GM20431 (cell line): ENCODE measurements around the gene TSC22D3.

Experiments
- in situ Hi-C: fragments of 300-500 bp; cut with MseI, MboI; formaldehyde crosslinking; loops from one replicate; pipeline ENCODE4 v1.15.0; 2020; ENCODE audit warnings: low sequenced_read_pairs; ENCODE audit not compliant: unreplicated experiment

TSC22D3 gene

DNA sequence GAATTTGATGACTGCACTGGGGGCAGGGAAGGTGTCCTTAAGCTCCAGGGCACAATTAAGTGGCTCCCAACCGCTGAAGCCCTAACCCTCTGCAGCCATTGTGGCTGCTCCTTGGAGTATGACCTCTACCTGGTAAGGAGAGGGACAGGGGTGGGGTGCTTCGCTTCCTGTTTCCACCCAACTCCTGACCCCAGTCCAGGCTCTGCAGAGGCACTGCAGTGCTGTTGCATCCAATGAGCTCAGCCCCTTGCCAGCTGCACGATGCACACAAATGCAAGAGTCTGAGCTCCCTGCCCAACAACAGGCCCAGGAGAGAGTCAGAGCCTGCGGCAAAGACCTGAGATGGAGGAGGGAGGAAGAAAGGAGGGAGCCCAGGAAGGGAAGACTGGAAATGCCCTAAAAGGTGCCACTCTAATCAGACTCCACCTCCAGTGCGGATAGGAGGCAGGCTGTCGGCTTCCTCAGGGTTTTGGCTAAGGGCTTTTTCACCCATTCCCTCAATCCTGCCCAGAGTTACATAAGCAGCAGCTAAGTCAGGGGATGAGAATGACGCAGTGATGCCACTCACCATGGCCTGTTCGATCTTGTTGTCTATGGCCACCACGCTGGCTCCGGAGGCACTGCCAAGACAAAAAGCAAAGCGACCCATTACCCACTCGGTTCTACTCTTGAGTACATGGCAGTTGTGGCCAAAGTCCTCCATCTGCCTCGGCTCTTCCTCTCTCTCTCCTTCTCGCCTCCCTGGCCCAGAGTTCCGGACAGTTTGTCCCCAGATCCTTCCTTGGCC is 60.1 kb downstream of the TSC22D3 start:
- in situ Hi-C loops = no loop called here

DNA sequence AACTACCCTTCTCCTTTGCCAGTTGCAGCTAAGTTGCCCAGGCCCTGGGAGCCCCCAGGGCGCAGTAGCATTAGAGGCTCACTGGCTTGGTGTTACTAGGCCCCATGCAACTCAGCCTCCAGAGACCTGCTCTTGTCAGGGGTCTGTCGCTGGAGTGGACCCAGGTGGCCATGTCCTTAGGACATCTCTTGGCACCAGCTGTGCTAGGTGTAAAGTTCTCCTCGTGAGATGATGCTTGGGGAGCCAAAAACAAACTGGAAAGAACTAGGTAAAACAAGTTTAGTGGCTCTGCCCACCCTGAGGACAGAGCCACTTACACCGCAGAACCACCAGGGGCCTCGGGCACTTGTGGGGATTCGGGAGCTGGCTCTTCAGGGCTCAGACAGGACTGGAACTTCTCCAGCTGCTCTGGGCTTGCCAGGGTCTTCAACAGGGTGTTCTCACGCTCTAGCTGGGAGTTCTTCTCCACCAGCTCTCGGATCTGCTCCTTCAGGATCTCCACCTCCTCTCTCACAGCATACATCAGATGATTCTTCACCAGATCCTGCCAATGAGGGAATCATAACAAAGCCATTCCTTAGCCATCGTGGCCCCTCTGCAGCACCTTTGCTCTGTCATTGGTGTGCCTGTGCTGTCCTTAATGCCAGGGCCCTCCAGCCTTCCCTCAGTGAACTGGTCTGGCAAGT is 61.2 kb downstream of the TSC22D3 start:
- in situ Hi-C loops = no loop called here

DNA sequence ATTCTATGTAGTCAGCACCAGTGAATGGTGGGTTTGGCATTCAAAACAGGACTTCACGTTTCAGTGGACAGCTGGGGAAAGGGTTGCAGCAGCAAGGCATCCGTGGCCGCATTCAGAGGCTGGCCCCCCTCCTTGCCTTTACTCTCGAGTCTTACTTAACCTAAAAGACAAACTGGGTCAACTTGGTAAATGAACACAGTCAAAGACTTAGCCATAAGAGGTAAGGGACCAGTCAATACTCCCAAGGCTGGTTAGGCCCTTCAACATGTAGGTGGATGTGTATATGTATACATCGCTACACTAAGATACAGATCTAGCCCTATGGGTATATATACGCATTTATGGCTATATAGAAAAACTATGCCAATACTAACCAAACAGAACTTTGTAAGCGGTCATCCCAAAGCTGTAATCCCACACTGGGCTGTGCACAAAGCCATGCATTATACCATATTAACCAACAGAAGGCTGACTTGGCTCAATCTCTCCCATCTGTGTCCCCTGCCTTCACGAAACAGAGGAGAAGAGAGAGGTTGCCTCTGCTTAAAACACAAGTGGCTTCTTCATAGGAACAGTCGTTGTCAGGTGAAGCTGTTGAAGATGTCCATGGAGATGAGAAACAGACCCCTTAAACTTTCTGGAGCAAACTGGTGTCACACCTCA is 61.9 kb downstream of the TSC22D3 start:
- in situ Hi-C loops = no loop called here

DNA sequence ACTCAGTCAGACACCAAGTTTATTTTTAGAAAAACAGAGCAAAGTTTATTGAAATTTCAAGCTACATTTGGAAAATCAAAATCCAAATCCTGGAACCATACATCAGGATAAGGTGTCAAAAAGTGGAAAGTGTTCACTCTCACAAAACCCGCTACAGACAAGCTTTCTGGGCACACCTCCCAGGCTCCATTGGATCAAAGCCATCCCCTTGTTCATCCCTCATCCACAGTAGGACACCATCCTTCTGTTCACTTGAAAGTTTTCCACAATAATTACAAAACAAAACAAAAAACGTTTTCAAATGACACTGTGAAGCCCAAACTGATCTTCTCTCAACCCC is 62.4 kb downstream of the TSC22D3 start:
- in situ Hi-C loops = no loop called here

DNA sequence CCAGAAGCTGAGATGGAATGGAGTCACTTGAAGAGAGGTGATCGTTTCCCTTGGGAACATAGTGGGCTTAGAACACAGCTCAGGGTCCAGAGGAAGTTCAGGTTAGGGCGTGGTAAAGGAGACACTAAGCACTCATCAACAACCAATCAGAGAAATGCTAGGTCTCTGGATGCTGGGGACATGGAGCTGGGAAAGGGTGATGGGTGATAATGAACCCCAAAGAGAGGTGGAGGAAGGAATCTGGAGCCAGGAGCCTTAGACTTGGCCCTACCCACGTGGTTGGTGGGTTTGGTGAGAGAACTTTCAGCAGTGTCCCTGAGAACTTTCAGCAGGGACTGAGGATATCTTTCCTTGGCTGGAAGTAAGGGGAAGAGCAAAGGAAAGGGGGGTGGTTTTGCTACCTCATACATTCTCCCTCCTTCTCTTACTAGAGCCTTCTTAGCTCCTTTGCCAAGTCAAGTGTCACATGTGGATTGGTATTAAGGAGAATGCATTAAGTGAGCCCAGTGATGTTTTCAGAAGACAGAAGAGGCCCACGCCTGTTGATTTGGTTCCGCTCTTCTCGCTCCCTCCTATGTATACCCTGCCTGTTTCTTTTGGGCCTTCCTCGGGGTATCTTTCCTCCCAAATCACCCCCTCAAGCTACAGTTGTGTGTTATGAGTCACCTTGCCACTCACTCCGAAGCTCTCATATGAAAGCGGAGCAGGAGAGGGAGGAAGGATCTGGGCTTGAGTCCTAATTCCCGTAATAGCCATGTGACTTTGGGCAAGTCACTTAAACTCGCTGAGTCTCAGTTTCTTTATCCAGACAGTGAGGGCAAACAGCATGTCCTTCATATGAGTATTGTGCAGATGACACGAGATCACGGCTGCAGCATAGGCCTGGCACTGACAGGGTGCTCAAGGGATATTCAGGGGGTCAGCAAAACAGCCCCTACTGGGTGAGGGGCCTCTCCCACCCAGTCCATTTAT is 63.1 kb downstream of the TSC22D3 start:
- in situ Hi-C loops = no loop called here

DNA sequence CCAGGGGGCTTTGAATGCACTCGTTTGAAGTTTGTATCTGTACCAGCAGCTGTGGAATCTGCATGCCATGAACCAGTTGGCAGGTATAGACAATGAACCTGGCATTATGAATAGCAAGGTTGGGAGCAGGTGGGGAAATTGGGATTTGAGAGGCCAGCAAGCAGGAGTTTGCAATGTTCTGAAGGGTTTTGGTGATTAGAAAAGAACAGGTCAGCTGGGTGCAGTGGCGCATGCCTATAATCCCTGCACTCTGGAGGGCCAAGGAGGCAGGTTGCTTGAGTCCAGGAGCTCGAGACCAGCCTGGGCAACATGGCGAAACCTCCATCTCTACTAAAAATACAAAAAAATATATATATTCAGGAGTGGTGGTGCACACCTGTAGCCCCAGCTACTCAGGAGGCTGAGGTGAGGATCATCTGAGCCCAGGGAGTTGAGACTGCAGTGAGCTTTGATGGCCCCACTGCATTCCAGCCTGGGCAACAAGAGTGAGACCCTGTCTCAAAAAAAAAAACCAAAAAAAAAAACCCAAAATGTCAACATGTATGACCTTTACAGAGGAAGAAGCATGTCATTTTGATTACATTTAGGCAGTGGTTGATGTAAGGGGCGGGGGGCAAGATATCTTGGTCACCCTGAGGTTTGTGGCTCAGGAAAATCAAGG is 63.9 kb downstream of the TSC22D3 start:
- in situ Hi-C loops = no loop called here

DNA sequence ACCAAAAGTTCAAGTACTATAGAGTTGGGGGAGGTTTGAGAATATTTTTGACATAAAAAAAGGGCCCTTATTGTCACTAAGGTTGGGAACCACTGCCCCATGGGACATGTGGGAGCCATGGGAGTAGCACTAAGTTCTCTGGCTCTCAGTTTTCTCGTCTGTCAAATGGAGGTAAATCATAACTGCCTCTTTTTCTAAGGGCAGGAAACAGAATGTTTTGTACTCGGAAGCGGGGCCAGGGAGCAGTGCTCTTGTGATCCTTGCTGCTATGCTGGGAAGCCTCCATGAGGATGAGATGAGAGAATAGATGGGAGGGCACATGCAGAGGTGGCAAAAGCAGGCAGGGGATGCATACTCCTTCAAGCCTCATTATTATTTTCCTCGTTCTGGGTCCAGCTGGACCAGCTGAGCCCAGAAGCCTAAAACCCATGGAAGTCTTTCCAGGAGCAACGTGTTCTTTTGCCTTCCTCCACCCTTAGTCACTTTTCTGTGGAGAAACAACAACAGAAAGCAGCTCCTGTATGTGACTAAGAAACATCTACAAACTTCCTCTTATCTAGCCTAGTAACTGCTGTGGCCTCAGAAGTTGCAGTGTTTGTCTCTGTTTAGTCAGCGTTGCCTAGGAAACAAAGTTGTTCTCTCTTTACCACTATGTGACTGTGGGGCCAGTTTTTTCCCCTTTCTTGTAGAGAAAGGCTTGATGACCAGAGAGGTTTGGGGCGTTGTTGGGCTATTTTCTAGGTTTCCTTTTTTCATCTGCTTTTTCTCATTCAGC is 64.8 kb downstream of the TSC22D3 start:
- in situ Hi-C loops = no loop called here

DNA sequence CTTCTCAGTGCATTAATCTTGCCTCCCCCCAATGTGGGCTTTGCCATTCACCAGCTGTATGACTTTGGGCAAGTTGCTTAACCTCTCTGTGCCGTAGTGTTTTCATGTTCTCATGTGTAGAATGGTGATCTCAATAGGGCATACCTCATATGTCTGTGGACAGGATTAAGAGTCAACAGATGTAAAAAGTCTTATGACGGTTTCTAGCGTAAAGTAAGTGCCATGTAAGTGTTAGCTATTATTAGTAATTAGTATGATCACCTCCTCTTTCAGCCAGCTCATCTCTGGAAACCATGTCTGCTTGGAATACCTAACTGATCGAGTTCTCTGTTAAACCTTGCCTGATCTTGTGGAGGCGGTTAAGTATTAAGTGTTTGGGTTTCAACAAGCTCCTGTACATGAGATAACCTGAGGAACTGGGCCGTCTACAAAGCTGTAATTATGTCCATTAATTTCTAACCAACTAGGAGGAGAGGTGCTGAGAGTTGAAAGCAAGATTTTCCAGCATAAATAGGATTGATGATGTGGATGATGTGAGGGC is 66.3 kb downstream of the TSC22D3 start:
- in situ Hi-C loops = no loop called here

DNA sequence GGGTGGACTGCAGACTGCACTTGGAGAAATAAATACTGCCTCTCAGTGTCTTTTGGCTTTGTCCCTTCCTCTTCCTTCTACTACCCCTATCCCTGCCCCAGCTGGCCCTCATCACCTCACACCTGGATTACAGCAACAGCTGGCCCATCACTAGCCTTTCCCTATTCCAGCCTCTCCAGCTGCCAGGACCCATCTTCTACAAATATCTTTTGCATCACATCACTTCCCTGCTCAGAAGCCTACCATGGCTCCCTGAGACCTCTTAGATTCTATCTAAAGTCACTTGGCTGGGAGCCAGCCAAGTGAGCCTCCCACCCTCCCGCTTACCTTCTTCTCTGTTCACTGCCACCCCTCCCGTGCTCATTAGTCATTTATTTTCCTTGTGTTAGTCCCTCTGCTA is 66.8 kb downstream of the TSC22D3 start:
- in situ Hi-C loops = no loop called here

DNA sequence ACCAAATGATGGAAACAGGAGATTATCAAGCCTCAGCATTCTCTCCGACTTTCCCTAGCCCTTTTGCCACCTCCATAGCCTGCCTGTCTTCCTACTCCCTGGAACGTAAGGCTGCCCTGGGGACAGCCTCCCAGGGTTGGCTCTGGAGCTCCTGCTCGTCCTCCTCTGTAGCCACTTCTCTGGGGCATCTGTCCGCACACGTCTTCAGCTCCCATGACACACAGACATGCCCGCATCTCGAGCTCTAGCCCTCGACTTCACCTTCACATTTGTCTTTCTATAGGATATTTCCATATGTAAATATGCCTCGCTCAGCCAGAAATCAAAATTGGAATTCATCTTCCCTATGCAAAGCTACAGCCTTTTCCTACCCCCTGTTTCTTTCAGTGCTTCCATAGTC is 67.7 kb downstream of the TSC22D3 start:
- in situ Hi-C loops = no loop called here

DNA sequence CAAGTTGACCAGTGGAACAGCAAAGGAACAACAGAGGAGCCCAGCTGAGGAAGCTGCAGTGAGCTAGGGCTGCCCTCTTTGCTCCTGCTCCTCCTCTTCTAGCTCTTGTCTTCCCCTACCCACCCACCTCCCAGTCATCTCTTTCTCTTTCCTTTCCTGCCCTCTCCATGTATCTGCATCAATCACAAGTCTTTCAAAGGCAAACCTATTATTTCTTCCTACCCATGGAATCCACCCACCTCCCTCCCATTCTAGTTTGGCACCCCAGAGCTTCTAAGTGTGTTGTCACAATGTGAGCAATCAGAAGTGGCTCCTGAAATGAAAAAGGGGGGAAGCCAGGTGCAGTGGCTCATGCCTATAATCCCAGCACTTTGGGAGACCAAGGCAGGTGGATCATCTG is 69.3 kb downstream of the TSC22D3 start:
- in situ Hi-C loops = no loop called here

DNA sequence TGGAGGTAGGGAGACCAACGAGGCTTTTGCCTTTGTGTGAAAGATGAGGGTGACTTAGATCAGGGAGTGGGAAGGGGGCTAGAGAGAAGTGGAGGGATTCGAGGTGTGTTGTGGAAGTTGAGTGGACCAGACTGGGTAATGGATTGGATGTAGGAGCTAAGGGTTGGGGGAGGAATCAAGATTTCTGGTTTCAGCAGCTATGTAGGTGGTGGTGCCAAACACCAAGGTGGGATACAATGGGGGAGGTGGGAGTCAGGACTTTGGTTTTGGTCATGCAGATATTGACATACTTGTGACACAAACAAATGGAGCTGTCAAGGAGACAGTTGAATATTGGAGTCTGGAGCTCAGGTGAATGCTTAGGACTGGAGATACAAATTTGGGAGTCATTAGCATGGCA is 71.0 kb downstream of the TSC22D3 start:
- in situ Hi-C loops = no loop called here

DNA sequence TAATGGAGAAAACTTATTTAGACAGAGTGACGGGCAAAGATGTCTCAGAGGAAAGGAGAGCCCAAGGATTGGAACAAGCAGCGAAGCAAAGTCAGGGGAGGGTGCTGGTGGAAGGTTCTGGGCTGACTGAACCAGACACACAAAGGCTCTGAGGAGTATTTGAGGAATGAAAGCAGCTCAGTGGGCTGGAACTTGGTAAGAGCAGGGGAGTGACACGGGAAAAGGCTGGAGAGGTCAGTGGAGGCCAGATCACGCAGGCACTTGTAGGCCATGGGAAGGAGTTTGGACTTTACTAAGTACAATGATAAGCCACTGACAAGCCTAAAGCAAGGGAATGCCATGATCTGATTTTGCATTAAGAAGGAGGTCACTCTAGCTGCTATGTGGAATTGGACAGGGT is 71.4 kb downstream of the TSC22D3 start:
- in situ Hi-C loops = no loop called here

DNA sequence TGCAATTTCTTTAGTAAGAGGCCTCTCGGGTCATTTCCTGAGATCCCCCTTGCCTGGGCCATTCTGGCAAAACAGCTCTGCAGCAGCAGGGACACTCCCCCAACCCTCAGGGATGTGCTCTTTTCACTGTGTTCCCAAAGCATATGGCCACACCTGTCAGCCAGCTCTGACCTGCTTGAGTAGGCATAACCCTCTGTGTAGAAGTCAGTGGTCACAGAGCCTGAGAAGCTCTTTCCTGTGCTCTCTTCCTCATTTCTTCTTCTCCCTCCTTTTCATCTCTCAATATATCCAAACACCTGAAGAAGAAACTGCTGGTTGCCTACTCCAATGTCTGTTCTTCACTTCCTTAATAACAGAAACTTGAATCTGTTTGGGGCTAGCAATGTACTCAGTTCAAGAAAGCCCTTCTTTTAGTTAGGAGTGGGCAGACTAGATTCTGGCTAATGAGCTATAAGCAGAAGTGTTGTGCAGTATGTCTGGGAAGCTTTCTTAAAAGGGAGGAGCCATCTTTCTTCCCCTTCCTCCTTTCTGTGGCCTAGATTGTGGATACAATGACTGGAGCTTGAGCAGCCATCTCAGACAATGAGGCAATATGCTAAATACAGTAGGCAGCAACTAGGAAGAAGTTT is 74.0 kb downstream of the TSC22D3 start:
- in situ Hi-C loops = no loop called here

DNA sequence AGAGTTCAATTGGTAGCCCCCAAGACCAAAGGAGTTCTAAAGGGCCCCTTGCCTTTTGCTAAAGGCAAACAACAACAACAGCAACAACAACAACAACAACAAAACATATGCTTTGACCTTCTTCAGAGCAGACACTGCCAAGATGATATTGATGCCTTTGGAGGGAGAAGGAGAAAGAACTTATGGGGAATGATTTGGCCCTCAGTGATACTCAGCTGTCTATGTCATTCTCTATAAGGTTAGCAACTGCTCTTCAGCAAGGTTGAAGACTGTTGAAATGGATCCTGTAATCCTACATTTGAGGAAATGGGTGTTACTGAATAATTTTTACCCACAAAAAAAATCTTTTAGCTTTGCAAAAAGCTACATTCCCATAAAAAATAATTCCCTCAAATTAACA is 74.8 kb downstream of the TSC22D3 start:
- in situ Hi-C loops = no loop called here

DNA sequence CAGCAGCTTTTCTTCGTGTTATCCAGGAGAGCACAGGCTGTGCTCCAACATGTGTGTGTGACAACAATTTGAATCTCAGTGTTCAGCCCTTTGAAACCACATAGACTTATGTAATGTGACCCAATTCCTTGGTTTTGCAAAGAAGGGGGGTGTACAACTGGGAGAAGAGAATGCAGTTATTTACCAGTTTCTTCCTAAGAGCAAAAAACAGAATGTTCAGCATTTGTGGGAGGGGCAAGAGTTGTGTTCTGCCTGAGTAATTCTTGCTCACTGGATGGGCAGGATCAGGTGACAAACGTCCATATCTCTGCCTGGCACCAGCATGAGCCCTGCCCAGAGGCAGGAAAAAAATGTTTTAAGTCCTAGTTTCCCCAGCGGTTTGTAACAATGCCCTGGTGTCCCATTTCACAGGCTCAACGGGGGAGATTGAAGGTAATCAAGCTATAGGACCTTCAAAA is 75.2 kb downstream of the TSC22D3 start:
- in situ Hi-C loops = no loop called here

DNA sequence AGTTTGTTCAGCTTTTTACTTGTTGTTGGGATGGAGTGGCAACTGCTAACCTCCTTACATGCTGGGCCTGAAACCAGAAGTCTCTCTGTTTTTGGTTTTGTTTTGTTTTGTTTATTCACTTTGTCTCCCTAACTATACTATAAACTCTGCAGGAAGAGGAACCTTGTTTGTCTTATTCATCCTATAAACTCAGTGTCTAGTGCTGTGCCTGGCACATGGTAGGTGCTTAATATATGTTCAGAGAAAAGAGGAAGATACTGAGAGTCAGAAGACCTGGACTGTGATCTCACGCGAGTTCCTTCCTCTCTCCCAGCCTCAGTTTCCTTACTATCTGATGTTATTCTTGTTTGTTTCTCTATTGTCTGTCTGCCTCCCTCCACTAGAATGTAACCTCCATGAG is 76.0 kb downstream of the TSC22D3 start:
- in situ Hi-C loops = no loop called here

DNA sequence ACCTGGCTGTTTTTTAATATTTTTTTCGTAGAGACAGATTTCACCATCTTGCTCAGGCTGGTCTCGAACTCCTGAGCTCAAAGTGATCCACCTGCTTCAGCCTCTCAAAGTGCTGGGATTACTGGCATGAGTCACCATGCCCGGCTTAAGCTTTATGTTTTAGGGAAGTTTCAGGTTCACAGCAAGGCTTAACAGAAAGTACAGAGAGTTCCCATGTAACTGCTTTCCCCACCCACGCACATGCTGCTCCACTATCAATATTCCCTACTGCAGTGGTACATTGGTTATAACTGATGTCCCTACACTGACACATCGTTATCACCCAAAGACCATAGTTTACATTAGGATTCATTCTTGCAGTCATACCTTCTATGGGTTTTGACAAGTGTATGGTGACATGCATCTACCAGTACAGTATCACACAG is 84.6 kb downstream of the TSC22D3 start:
- in situ Hi-C loops = no loop called here
